NCI-H345 treated with DMSO at 0.1 percent for 48 hours (cell line): ENCODE data around the gene RASL11A.
"Not testable (repeated sequence)": the region's sequence is repeated elsewhere in the genome, so short reads cannot be mapped to it uniquely, and the experiment has no call there.

Source experiments
- DNase-seq: peaks from one replicate; lab custom pipeline; 2025; ENCODE audit not compliant: unreplicated experiment; lab: John Stamatoyannopoulos, UW

Gene RASL11A, protein sequence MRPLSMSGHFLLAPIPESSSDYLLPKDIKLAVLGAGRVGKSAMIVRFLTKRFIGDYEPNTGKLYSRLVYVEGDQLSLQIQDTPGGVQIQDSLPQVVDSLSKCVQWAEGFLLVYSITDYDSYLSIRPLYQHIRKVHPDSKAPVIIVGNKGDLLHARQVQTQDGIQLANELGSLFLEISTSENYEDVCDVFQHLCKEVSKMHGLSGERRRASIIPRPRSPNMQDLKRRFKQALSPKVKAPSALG

GRCh38 chr13:27270594-27271520 is at the start of gene RASL11A:
Gene RASL11A (plus strand): TSS chr13:27270830. CDS start chr13:27270945, 115 bp downstream.
- peak; percentile 14 for DNase-seq

DNA sequence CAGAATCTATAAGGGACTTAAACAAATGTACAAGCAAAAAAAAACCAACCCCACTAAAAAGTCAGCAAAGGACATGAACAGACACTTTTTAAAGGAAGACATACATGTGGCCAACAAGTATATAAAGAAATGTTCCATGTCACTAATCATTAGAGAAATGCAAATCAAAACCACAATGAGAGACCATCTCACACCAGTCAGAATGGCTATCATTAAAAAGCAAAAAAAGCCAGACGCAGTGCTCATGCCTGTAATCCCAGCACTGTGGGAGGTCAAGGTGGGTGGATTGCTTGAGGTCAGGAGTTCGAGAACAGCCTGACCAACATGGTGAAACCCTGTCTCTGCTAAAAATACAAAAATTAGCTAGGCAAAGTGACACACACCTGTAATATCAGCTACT is 48.5 kb upstream of the RASL11A start:
- DNase-seq, result not testable (repeated sequence)

GRCh38 chr13:27226991-27227390 is 43.6 kb upstream of the RASL11A start:
- no peak for DNase-seq

DNA sequence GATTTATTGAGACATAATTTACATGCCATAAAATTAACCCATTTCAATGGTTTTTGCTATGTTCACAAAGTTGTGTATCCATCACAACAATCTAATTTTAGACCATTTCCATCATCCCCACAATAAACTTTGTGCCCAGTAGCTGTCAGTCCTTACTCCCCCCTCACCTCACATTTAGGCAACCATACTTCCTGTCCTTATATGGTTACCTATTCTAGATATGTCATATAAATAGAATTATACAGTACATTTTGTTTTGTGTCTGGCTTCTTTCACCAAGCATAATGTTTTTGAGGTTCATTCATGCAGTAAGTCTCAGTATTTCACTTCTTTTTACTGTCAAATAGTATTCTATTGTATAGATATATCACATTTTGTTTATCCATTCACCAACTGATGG is 42.5 kb upstream of the RASL11A start:
- DNase-seq, result no peak

GRCh38 chr13:27229642-27230041 is 41.0 kb upstream of the RASL11A start:
- DNase-seq, result no peak

GRCh38 chr13:27233964-27234363 is 36.7 kb upstream of the RASL11A start:
- no peak for DNase-seq

- DNase-seq, result no peak
These were observed 34.2 kb upstream of the RASL11A start for GRCh38 chr13:27236478-27236877.

DNA sequence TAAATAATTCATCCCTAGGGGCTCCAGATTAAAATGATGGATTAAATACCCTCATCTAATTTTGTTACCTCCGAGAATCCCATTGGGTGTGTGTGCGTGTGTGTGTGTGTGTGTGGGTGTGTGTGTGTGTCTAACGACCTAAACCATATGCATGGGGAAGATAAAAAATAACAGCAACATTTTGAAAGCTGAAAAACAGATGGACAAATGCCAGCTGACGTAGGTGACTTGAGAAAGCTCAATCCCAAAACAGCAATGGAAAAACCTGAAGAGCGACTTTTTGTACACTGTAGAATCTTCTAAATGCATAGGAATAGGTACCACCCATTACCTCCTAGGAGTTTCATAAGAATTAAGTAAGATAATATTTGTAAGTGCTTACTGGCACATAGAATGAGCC is 27.9 kb upstream of the RASL11A start:
- DNase-seq, result no peak

- no peak for DNase-seq
These were observed 25.0 kb upstream of the RASL11A start for GRCh38 chr13:27245610-27246009.

- DNase-seq, result no peak
These were observed 19.8 kb upstream of the RASL11A start for GRCh38 chr13:27250833-27251165.

DNA sequence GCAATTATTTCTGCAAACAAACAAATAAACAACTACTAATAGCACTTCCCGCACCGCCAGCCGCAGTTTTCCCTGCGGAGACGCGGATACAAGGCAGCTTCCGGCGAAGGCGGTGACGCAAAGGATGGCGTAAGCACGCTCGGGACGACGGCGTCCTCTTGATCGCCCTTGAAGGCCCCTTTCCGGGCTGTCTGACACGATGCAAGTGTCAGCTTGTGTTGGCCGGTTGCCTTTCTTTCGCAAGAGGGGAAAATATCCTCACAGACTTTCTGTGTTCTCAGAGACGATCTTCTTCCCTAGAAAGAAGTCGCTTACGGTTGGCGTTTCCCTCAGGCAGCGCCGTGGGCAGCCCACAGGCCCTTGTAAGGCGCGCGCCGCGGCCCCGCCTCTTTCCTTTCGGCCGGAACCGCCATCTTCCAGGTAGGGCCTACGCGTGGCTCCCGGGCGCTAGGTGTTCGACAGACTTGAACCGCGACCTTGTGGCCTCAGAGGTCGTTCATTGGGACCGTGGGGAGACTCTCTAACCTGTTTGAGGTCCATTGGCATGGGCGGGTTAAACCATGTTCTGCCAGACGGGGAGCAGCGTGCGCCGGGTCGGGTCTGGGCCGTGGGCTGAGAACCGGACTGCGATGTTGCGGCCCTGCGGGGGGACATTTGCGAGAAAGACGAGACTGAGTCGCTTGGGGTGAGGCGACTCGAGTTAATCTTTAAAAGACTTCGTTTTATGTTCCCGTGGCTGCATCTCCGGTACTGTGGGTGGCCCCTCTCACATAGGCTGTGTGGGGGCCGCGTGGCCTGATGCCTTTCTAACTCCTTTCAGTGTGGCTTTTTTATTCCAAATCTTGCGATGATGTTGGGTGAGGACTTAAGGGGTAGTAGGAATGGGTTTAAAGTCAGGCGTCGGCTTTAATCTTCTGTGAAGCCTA is 19.2 kb upstream of the RASL11A start, which contains the start of gene RPL21:
Gene RPL21, plus strand, starts transcription at position 393 of the 926 bp plus-strand sequence. CDS start 2,219 bp downstream, outside the sequence.
- DNase-seq, result peak; percentile 73

DNA sequence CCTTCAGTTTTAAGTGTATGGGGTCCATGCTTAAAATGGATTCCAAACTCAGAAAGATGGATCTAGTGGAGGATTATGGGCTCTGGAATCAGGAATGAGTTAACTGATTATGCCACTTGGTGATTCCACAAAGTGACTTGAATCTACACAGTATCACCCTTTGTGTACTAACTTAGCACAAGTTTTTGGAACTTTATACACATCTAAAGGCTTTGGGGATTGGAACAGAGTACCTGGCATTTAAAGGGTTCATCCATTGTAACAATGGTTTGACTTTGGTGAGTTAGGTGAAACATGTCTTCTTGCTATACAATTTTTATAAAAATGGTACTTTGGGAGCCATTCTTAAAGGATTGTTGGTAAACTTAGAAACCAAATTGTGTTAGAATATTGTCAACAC is 18.2 kb upstream of the RASL11A start:
- DNase-seq, result no peak

- no peak for DNase-seq
These were observed 13.4 kb upstream of the RASL11A start for GRCh38 chr13:27257233-27257568.

DNA sequence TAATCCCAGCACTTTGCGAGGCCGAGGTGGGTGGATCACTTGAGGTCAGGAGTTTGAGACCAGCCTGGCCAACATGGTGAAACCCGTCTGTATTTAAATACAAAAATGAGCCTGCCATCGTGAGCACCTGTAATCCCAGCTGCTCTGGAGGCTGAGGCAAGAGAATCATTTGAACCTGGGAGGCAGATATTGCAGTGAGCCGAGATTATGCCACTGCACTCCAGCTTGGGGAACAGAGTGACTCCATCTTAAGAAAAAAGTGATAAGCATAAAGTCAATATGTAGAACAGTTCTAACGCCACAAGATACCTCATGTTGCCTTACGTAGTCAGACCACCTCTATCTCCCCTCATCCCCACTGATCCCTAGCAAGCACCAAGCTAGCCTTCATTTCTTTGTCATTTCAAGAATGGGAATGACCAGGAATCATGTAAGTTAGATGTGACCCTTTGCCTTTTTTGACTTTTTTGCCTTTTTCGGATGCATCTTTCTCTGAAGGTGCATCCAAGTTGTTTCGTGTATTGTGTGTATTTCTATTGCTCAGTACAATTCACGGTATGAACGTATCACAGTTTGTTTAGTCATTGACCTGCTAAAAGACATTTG is 12.9 kb upstream of the RASL11A start:
- DNase-seq, result no peak

DNA sequence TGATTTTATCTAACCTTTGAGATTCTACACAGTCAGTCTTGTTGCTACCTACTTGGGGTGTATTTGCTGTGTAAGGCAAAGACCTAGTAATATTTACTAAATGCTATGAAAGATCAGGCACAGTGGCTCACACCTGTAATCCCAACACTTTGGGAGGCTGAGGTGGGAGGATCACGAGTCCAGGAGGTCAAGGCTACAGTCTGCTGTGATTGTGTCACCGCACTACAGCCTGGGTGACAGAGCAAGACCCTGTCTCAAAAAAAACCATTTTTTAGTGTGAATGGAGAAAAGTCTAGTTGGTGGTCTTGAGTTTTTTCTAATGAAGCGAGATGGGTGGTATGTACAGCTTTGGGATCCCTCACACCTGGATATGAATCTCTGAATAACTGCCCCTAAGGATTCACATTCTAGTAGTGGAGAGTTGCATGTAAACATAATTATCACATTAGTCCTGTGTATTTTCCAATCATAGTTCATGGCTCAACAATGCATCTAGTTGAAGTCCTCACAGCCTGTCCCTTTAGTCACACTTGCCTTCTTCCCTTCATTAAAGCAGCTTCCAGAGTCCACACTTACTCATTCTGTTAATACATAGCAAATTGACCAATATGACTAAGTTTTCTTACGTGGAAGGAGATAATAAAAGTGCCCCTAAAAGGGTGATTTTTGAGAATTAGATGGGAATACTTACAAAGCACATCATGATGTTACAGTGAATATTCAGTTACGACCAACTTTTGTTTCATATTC is 11.8 kb upstream of the RASL11A start:
- no peak for DNase-seq

DNA sequence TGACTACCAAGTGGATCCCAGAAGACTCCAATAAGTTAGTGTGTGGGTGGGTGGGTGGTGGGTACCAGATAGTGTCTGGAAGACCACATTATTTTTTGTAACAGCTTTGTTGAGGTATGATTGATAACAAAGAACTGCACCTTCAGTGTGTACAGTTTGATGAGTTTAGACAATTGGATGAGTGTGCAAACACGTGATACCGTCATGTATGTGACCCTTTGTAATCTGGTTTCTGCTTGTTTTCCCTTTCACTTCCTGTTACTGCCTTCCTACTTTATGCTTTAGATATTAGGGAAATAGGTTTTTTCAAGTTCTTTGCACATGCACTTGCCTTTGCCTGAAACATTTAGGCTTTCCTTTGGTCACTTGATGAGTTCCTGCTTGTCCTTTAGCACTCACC is 10.8 kb upstream of the RASL11A start:
- no peak for DNase-seq

- DNase-seq, result no peak
These were observed 9.2 kb upstream of the RASL11A start for GRCh38 chr13:27261396-27261795.

GRCh38 chr13:27263438-27263837 is 7.2 kb upstream of the RASL11A start:
- DNase-seq, result no peak

DNA sequence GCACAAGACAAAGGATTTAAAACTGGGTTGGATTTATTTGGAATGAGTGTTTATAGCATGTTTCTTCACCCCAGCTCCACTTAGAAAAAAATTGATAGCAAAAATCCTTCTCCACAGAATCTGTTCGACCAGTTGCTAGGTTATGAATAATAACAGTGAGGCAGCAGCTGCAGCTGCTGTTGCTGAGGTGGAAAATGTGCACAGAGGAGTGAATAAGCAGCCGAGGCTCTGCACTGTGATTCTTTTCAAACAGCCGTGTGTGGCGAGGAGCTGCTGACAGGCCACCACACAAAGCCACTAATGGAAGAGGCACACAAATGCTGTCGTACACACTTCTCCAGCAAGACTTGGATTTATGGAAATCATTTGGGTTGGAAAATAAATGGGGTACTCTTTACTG is 6.4 kb upstream of the RASL11A start:
- no peak for DNase-seq

- DNase-seq, result no peak
These were observed 6.0 kb upstream of the RASL11A start for GRCh38 chr13:27264648-27265047.
